DMS79 treated with DMSO at 0.1 percent for 48 hours (cell line): ENCODE results near the gene HAUS1.
"Not testable (repeated sequence)": the region's sequence is repeated elsewhere in the genome, so short reads cannot be mapped to it uniquely, and the experiment has no call there.

Source experiments
- DNase-seq: peaks from one replicate; lab custom pipeline; 2025; lab: John Stamatoyannopoulos, UW

The HAUS1 gene

GRCh38 chr18:46156843-46157242 lies 52.7 kb downstream of the HAUS1 start:
- DNase-seq: no peak

- DNase-seq: no peak
Observed at GRCh38 chr18:46158499-46158898, 54.3 kb downstream of the HAUS1 start.

GRCh38 chr18:46160050-46160798 lies 56.0 kb downstream of the HAUS1 start:
- no peak for DNase-seq

DNA sequence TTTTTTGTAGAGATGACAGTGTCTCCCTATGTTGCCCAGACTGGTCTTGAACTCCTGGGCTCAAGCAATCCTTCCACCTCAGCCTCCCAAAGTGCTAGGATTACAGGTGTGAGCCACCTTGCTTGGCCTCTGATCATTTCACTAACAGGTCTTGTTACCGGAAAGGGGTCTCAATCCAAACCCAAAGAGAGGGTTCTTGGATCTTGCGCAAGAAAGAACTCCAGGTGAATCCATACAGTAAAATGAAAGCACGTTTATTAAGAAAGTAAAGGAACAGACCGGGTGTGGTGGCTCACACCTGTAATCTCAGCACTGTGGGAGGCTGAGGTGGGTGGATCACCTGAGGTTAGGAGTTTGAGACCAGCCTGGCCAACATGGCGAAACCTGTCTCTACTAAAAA lies 56.7 kb downstream of the HAUS1 start:
- DNase-seq: not testable (repeated sequence)

- no peak for DNase-seq
Observed at GRCh38 chr18:46161703-46162396, 57.7 kb downstream of the HAUS1 start.

- no peak for DNase-seq
Observed at GRCh38 chr18:46163091-46163490, 58.9 kb downstream of the HAUS1 start.

DNA sequence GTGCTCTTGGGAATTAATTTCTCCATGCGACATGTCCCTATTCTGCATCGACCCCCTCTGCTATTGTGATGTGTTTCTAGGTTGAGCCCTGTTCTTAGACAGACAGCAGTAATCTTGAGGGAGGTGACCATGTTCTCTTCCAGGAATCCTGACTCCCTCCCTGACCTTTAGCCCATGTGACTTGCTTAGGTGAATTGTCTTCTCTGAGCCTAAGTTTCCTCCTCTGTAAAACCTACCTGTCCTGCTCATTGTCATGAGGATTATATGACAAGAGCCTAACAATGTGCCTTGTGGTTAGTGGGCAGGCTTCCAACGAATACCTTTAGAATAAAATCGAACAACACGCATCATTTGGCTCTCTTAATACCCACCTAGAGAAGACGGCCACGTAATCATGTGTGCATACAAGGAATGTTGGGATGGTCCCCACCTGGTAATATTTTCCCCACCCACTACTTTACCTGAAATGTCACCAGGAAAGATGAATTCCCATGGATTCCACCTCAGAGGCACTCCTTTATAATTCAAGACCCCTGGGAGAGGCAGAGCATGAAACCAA lies 59.8 kb downstream of the HAUS1 start:
- no peak for DNase-seq

GRCh38 chr18:46164502-46164901 lies 60.3 kb downstream of the HAUS1 start:
- DNase-seq: not testable (repeated sequence)

- no peak for DNase-seq
Observed at GRCh38 chr18:46164920-46165319, 60.7 kb downstream of the HAUS1 start.

- no peak for DNase-seq
Observed at GRCh38 chr18:46166261-46166970, 62.2 kb downstream of the HAUS1 start.

- DNase-seq: no peak
Observed at GRCh38 chr18:46167971-46168370, 63.8 kb downstream of the HAUS1 start.

DNA sequence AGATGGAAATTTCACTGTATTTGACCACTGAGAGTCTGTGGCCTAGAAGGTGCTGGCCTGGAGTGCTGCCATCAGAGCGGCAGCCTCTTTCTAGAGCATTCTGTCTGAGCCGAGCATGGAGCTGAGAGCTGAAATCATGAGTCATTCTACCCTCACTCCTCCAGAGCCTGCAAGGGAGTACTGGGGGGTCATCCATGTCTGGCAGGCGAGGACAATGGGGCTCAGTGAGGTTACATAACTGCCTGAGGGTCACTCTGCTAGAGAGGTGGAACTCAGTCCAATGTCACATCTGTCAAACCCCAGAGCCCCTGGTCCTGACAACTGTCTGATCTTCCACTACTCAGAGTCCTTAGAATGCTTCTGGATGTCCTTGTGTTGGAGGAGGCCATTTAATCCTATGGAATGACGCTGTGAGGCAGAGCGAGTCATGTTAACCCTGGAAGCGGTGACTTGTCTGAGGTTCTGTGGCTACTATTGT lies 65.3 kb downstream of the HAUS1 start:
- DNase-seq: no peak

- DNase-seq: no peak
Observed at GRCh38 chr18:46171331-46171730, 67.1 kb downstream of the HAUS1 start.

DNA sequence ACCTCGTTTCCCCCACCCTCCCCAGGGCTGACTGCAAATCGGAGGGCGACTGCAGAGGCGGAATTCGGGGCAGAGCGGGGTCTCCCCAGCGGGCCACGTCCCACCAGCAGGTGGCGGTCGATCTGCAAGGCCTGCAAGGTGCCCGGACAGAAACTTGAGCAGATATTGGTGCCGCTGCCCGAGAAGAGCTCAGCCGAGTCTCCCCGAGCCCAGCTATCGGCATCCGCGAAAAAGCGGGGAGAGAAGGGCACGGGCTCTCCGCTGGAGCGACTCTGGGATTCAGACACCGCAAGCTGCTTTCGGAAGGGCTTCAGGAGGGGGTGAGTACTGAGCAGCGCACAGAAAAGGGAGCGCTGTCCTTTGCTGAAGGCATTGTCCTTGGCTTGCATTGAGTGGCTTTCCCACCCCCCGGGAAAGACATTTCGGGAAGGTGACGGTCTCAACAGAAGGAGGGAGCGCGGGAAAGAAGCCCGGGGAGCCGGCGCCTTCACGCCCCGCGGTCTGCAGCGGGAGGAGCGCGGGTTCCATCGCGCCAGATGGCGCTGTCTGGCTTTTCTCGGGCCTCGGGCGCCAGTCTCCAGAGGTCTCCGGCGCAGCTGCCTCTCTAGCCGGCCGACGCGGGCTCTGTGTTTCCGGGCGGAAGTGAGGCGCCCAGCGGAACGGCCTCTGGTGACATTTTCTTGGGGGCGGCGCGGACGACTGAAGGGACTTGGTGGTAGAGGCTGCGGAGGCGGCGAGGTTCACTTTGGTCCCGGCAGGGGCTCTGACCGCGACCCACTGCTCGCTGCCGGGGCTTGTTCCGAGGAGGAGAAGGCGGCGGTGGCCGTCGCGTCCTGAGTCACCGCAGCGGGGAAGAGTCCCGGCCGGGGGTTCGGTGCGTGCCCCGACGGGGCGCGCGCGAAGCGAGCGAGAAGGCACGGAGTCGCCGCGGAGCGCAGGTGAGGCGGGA lies 69.5 kb downstream of the HAUS1 start:
- peak; percentile 87 for DNase-seq

DNA sequence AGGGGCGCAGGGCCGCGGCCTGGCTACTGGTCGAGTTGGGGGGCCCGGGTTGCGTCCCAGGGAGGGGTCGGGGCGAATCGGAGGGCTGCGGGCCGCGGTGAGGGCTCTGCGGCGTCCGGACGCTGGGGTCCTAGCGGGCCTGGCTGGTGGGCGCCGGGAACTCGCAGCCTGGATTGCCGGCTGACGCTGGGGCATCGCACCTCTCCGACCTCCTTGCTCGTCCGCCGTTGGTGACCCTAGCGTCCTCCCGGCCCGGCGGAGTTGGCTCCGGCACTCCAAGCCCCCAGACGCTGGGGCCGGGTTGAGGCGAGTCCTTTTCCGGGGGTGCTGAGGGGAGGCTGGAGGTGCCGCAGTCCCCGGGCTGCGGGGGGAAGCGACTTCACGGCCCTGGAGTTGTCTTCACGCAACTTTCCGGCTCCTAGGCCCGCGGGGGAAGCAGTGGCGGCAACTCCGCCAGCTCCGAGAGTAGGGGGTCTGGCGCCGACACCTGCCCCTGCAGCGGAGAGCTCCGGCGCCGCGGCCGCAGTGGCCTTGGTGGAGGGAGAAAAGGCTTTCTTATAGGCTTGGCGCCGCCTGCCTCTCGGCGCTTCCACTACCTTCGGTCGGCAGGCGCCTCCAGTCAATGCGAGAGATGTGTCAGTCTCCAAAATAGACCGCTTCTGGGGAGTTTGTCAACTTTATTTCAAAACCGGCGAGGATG lies 70.3 kb downstream of the HAUS1 start:
- DNase-seq: no peak

DNA sequence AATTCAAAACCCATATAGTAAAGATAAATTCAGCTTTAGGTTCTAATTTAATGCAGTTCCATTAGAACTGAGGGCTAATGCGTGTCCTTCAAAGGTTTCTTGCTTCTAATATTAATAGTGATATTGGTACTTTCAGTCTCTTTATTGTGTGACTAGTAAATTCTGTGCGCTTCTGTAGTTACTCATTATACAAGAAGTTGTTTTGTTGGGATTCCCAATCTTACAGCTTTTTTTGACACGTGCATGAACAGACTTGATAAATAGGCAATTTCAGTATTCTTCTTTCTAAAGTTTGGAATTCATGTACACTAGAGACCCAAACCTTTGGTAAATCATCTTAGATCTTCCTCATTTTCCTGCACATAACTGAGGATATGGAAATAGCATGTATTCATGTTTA lies 71.8 kb downstream of the HAUS1 start:
- DNase-seq: no peak
